Calu3 (cell line): ENCODE data around the gene AP4M1. TPM values are rescaled to one million over a fixed set of nuclear protein-coding genes. Genes with fewer than 3 reads are reported as not detected.

ENCODE experiments used
- BruUV-seq: library from RNA; stranded (reverse); fragments of 400-500 nt; replicated peaks from 2 replicates; lab custom pipeline; 2021; lab: Mats Ljungman, UMichigan
- CTCF ChIA-PET: fragments of 300-600 bp; sonication (Branson Sonifier 250); formaldehyde crosslinking; loops from one replicate; lab custom pipeline; 2022; ENCODE audit warnings: antibody characterized with exemption; lab: Charles Lee
- DNase-seq: peaks from one replicate; pipeline ENCODE4 v3.0.0; 2022
- H3K27ac Mint-ChIP-seq: one replicate; pipeline ENCODE4 v1.8.0; 2022; ENCODE audit warnings: mixed read lengths; ENCODE audit not compliant: unreplicated experiment
- H3K27me3 Mint-ChIP-seq: one replicate; pipeline ENCODE4 v1.8.0; 2022; ENCODE audit warnings: mixed read lengths; ENCODE audit not compliant: unreplicated experiment
- H3K36me3 Mint-ChIP-seq: one replicate; pipeline ENCODE4 v1.8.0; 2022; ENCODE audit warnings: mild to moderate bottlenecking, moderate library complexity, mixed read lengths; ENCODE audit not compliant: insufficient read depth, unreplicated experiment
- H3K4me1 Mint-ChIP-seq: one replicate; pipeline ENCODE4 v1.8.0; 2022; ENCODE audit warnings: mild to moderate bottlenecking, low read depth, mixed read lengths; ENCODE audit not compliant: unreplicated experiment
- H3K4me3 Mint-ChIP-seq: one replicate; pipeline ENCODE4 v1.8.0; 2022; ENCODE audit warnings: mild to moderate bottlenecking, low read depth, moderate library complexity, mixed read lengths; ENCODE audit not compliant: unreplicated experiment
- H3K9me3 Mint-ChIP-seq: one replicate; pipeline ENCODE4 v1.8.0; 2022; ENCODE audit warnings: low read depth, mixed read lengths; ENCODE audit not compliant: unreplicated experiment
- CTCF ChIP-seq: fragments of 200-600 bp; IDR thresholded peaks from one replicate; pipeline ENCODE4 v1.8.0; 2022; ENCODE audit warnings: antibody characterized with exemption; ENCODE audit not compliant: unreplicated experiment
- intact Hi-C: fragments of 100-400 bp; cut with micrococcal nuclease; formaldehyde crosslinking; loops from one replicate; pipeline ENCODE4 v1.10.0; 2022; ENCODE audit not compliant: unreplicated experiment
- total RNA-seq: library from RNA; stranded (reverse); gene quantifications from 2 replicates; pipeline ENCODE4 v1.2.3, GENCODE V29; 2022

AP4M1 gene
- total RNA-seq, 1 experiment from 2014 or later, result 13.9 TPM

GRCh38 chr7:100153708-100154535 lies 52.5 kb downstream of the AP4M1 start:
- BruUV-seq, result no TSS peak
- no peak for TF ChIP-seq CTCF
- Mint-ChIP-seq H3K36me3 (peaks cover 50% of the 10 kb centered on the region), H3K9me3 (no peaks in the 10 kb centered on the region), H3K4me3 (no peak overlapping the region), H3K4me1 (peaks cover 19% of the 10 kb centered on the region), H3K27me3 (no peaks in the 10 kb centered on the region), H3K27ac (no peak overlapping the region)
- intact Hi-C loops, result no loop called here
- CTCF ChIA-PET, result no interaction called here
- no peak for DNase-seq

DNA sequence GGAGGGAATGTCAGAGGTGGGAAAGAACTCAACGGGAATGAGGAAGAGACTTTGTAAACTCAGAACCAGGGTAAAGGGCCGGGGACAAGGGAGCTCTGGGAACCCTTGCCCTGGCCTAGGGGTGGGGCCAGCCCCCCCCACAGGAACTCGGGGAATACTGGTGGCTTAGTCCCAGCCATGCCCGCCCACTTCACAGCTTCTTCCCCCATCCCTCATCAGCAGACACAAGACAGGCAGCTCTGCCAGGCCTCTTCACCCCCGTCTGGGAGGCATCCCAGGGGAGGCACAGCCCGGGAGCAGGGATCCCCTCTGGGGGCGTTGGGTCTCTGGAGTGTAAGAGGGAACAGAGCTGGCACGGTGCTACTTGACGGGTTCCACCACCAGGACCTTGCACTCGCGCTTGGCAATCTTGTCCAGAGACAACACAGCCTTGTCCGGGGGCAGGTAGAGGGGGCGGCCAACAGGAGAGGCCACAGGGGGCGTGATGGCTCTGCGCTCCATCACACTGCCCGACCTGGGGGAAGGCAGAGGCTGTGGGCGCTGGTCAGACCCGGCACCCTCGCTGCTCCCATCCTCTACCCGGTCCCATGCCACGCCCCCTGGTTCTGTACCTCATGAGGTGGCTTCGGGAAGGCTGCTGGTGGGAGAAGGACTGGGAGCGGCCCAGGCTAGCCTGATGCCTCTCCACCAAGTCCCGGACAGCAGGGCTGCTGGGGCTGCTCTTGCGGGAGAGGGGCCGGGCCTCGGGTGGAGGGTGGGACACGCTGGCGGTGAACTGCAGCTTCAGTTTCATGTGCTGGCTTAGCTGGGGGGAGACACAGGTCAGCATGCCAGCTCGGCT lies 53.4 kb downstream of the AP4M1 start:
- no peak for TF ChIP-seq CTCF
- CTCF ChIA-PET, result no interaction called here
- peaks cover 19% of the 10 kb centered on the region for H3K4me1 Mint-ChIP-seq
- BruUV-seq, result no TSS peak
- H3K36me3 Mint-ChIP-seq, result peaks cover 53% of the 10 kb centered on the region
- intact Hi-C loops, result no loop called here
- no peak overlapping the region for H3K27ac Mint-ChIP-seq
- H3K9me3 Mint-ChIP-seq, result no peaks in the 10 kb centered on the region
- H3K27me3 Mint-ChIP-seq, result no peaks in the 10 kb centered on the region
- no peak for DNase-seq
- no peak overlapping the region for H3K4me3 Mint-ChIP-seq

DNA sequence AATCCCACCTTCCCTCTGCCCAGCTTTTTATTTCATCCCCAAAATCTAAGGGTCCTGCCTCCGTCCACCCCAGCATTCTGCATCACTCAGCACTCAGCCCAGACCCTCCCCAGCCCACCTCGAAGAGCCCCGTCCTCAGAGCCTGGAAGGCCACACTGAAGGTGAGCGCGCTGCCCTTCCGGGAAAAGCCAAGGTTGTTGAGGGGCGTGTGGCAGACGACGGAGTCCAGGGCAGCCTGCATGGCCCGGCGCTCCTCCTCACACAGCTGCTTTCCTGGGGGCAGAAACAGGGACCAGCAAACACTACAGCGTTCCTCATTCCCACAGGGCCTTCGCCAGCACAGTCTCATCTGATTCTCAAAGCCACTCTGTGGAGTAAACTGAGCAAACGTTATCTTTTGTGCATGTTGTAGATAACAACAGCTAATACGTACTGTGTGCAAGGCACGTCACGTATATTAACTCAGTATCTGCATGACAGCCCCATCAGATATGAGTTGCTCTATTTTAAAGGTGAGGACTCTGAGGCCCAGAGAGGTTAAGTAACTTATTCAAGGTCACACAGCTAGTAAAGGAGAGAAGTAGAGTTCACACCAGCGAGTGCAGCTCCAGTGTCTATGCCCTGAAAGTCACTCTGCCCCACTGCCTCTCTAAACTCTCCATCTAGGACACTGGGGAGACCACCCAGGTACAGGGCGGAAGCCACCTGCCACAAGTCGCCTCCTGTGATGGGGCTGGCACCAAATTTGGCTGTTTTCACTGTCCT lies 54.3 kb downstream of the AP4M1 start:
- intact Hi-C loops, result no loop called here
- Mint-ChIP-seq H3K9me3 (no peaks in the 10 kb centered on the region), H3K4me1 (peaks cover 10% of the 10 kb centered on the region), H3K27me3 (no peaks in the 10 kb centered on the region), H3K36me3 (peaks cover 56% of the 10 kb centered on the region), H3K4me3 (no peak overlapping the region), H3K27ac (no peak overlapping the region)
- BruUV-seq, result no TSS peak
- CTCF ChIA-PET, result no interaction called here
- TF ChIP-seq CTCF, result no peak
- no peak for DNase-seq

- H3K36me3 Mint-ChIP-seq, result peaks cover 52% of the 10 kb centered on the region
- no TSS peak for BruUV-seq
- intact Hi-C loops, result no loop called here
- no peak overlapping the region for H3K27ac Mint-ChIP-seq
- peaks cover 9% of the 10 kb centered on the region for H3K4me1 Mint-ChIP-seq
- TF ChIP-seq CTCF, result no peak
- CTCF ChIA-PET, result no interaction called here
- no peaks in the 10 kb centered on the region for H3K27me3 Mint-ChIP-seq
- no peak for DNase-seq
- H3K4me3 Mint-ChIP-seq, result no peak overlapping the region
- H3K9me3 Mint-ChIP-seq, result no peaks in the 10 kb centered on the region
Observed at GRCh38 chr7:100156331-100157068, 55.1 kb downstream of the AP4M1 start.
